Panc1 (cell line): ENCODE measurements around the gene C3orf49. TPM values are rescaled to one million over a fixed set of nuclear protein-coding genes. Genes with fewer than 3 reads are reported as not detected.
A peak's percentile ranks its signal among the peaks of the same experiment; 100 is the strongest.

ENCODE experiments used
- ATAC-seq: fragments of 200-7000 bp; cut with Tn5 transposase; 2 replicates; pipeline ENCODE4 v1.9.1; 2020; ENCODE audit warnings: mild to moderate bottlenecking, moderate library complexity
- BruUV-seq: library from RNA; stranded (reverse); fragments of 400-500 nt; replicated peaks from 2 replicates; lab custom pipeline; 2021; lab: Mats Ljungman, UMichigan
- CTCF ChIA-PET: fragments of 300-600 bp; sonication (Branson Sonifier 250); formaldehyde crosslinking; loops from one replicate; lab custom pipeline; 2022; ENCODE audit warnings: antibody characterized with exemption; lab: Charles Lee
- POLR2A ChIA-PET: fragments of 300-600 bp; sonication (Branson Sonifier 250); formaldehyde crosslinking; loops from one replicate; lab custom pipeline; 2022; ENCODE audit warnings: antibody characterized with exemption; lab: Charles Lee
- DNase-seq: peaks from one replicate; pipeline ENCODE4 v3.0.0-alpha.2; 2010; ENCODE audit warnings: low read depth, low spot score
- H3K27ac ChIP-seq: 2 replicates; pipeline ENCODE4 v1.5.1; 2011; ENCODE audit warnings: mild to moderate bottlenecking, low read length, inconsistent platforms
- H3K27me3 ChIP-seq: fragments of 200-500 bp; sonication (Bioruptor generic); 2 replicates; pipeline ENCODE4 v1.6.0; 2014; ENCODE audit warnings: low read length, inconsistent platforms; ENCODE audit not compliant: control insufficient read depth, insufficient read depth
- H3K36me3 ChIP-seq: fragments of 200-500 bp; sonication (Bioruptor generic); 2 replicates; pipeline ENCODE4 v1.5.1; 2014; ENCODE audit warnings: inconsistent platforms, mild to moderate bottlenecking, low read length, moderate library complexity; ENCODE audit not compliant: control insufficient read depth, insufficient read depth
- H3K4me1 ChIP-seq: 2 replicates; pipeline ENCODE4 v1.5.1; 2011; ENCODE audit warnings: inconsistent platforms, mild to moderate bottlenecking, low read length, moderate library complexity; ENCODE audit not compliant: control insufficient read depth, insufficient read depth
- H3K4me3 ChIP-seq, 2 experiments: 2 replicates each; pipeline ENCODE4 v1.5.1; 2011 to 2012; ENCODE audit warnings: low read depth in 2 of 2, low read length in 2 of 2, mild to moderate bottlenecking in 2 of 2, inconsistent platforms in 1 of 2, moderate library complexity in 1 of 2
- H3K9me3 ChIP-seq: fragments of 200-500 bp; sonication (Bioruptor generic); 2 replicates; pipeline ENCODE4 v1.5.1; 2014; ENCODE audit warnings: low read depth, mild to moderate bottlenecking, inconsistent platforms, low read length, moderate library complexity; ENCODE audit not compliant: control insufficient read depth, insufficient read depth
- CTCF ChIP-seq: fragments of 450-650 bp; IDR thresholded peaks from 2 replicates; pipeline ENCODE4 v1.5.1; 2017; ENCODE audit warnings: mild to moderate bottlenecking
- POLR2AphosphoS5 ChIP-seq: IDR thresholded peaks from 2 replicates; pipeline ENCODE4 v1.6.1; 2012; ENCODE audit warnings: mild to moderate bottlenecking, low read depth, low read length, moderate library complexity
- REST ChIP-seq, 2 experiments: IDR thresholded peaks; 2 replicates each; pipeline ENCODE4 v1.6.1; 2011 to 2012; ENCODE audit warnings: low read depth in 2 of 2, control low read depth in 1 of 2, low read length in 1 of 2, mild to moderate bottlenecking in 1 of 2, moderate library complexity in 1 of 2; ENCODE audit not compliant: insufficient read depth in 1 of 2
- SIN3A ChIP-seq: IDR thresholded peaks from 2 replicates; pipeline ENCODE4 v1.6.1; 2012; ENCODE audit warnings: low read depth, mild to moderate bottlenecking, low read length, moderate library complexity, borderline replicate concordance; ENCODE audit not compliant: insufficient read depth
- TCF7L2 ChIP-seq: IDR thresholded peaks from 2 replicates; pipeline ENCODE4 v1.6.1; 2011; ENCODE audit warnings: mild to moderate bottlenecking, low read depth, low read length, inconsistent platforms
- in situ Hi-C: cut with HindIII; loops from 2 replicates; pipeline ENCODE4 v1.10.0; 2016; ENCODE audit warnings: low sequenced_read_pairs, low pct_unique_long_range_greater_than_20kb
- intact Hi-C: fragments of 100-400 bp; cut with micrococcal nuclease; formaldehyde crosslinking; loops from one replicate; pipeline ENCODE4 v1.10.0; 2022; ENCODE audit not compliant: unreplicated experiment
- total RNA-seq: library from RNA; stranded (reverse); gene quantifications from one replicate; pipeline ENCODE4 v1.2.1, GENCODE V29; 2021; ENCODE audit not compliant: unreplicated experiment

The C3orf49 gene
- total RNA-seq, 1 experiment from 2014 or later, result not detected

- ATAC-seq, result no peak
- H3K27me3 ChIP-seq, result no peaks in the 10 kb centered on the region
- CTCF ChIA-PET, result no interaction called here
- BruUV-seq, result no TSS peak
- H3K27ac ChIP-seq, result no peak overlapping the region
- no peaks in the 10 kb centered on the region for H3K4me1 ChIP-seq
- H3K36me3 ChIP-seq, result no peaks in the 10 kb centered on the region
- in situ Hi-C loops (no loop called here), intact Hi-C loops (no loop called here)
- POLR2A ChIA-PET, result no interaction called here
- DNase-seq, result no peak
- TF ChIP-seq SIN3A, result no peak
- no peak for TF ChIP-seq CTCF
- TF ChIP-seq POLR2AphosphoS5, result no peak
- TF ChIP-seq REST (IDR thresholded peaks at IDR 0.05; ENCODE audit: insufficient read depth in 1 of 2, low read depth in 2 of 2, low read length in 1 of 2), result no peak
- TF ChIP-seq TCF7L2, result no peak
- peak overlapping the region in 1 of 2 experiments; percentile 7; a peak in 1 of 4 replicates for H3K4me3 ChIP-seq
- no peaks in the 10 kb centered on the region for H3K9me3 ChIP-seq
Measured at GRCh38 chr3:63795438-63795837, 23.7 kb upstream of the C3orf49 start.

GRCh38 chr3:63798544-63798943, 20.6 kb upstream of the C3orf49 start:
- POLR2A ChIA-PET, result no interaction called here
- in situ Hi-C loops, result no loop called here

GRCh38 chr3:63798949-63799348, 20.1 kb upstream of the C3orf49 start:
- Histone ChIP-seq H3K4me1 (no peaks in the 10 kb centered on the region), H3K27me3 (no peaks in the 10 kb centered on the region), H3K9me3 (no peaks in the 10 kb centered on the region), H3K4me3 (no peak overlapping the region), H3K36me3 (no peaks in the 10 kb centered on the region), H3K27ac (no peak overlapping the region)
- intact Hi-C loops, result no loop called here
- BruUV-seq, result no TSS peak
- in situ Hi-C loops, result no loop called here
- ATAC-seq (no peak), DNase-seq (no peak)
- TF ChIP-seq SIN3A (no peak), CTCF (no peak), POLR2AphosphoS5 (no peak), TCF7L2 (no peak), REST (IDR thresholded peaks at IDR 0.05; ENCODE audit: insufficient read depth in 1 of 2, low read depth in 2 of 2, low read length in 1 of 2) (no peak)
- CTCF ChIA-PET, result no interaction called here
- POLR2A ChIA-PET, result no interaction called here

More at GRCh38 chr3:63798544-63798943, 20.6 kb upstream of the C3orf49 start:
- DNase-seq, result no peak
- Histone ChIP-seq H3K36me3 (no peaks in the 10 kb centered on the region), H3K9me3 (no peaks in the 10 kb centered on the region), H3K4me3 (no peak overlapping the region), H3K27ac (no peak overlapping the region), H3K4me1 (no peaks in the 10 kb centered on the region), H3K27me3 (no peaks in the 10 kb centered on the region)
- no peak for TF ChIP-seq TCF7L2
- TF ChIP-seq SIN3A, result no peak
- BruUV-seq, result no TSS peak
- intact Hi-C loops, result no loop called here
- CTCF ChIA-PET, result no interaction called here
- no peak for ATAC-seq
